Adrenal gland (tissue), 5 donors: ENCODE data around the gene PRORP.

Source experiments
- CTCF ChIP-seq, 6 experiments: fragments of 450-650 bp in 4 of 6; fragments of 200-600 bp in 2 of 6; sonication (generic) in 1 of 6; IDR thresholded peaks; 1 replicate in 5 of 6; 2 replicates in 1 of 6; pipeline versions ENCODE4 v1.5.1 to v1.8.0; 2016 to 2021; ENCODE audit warnings: antibody characterized with exemption in 6 of 6, mild to moderate bottlenecking in 2 of 6, moderate library complexity in 1 of 6
- POLR2A ChIP-seq, 2 donors: fragments of 450-650 bp; IDR thresholded peaks; one replicate each; pipeline ENCODE4 v1.6.1; 2017; ENCODE audit warnings: antibody characterized with exemption in 2 of 2, mild to moderate bottlenecking in 2 of 2, moderate library complexity in 1 of 2
- donor health status: DM: no; HTN: no; CAD: no.

- no peak for TF ChIP-seq CTCF (IDR thresholded peaks at IDR 0.05)
- no peak for TF ChIP-seq POLR2A (IDR thresholded peaks at IDR 0.05)
Observed at GRCh38 chr14:35164849-35165248, 42.5 kb downstream of the PRORP start.
